OCI-LY3 (cell line): ENCODE results near the gene TCP11.
"Not testable (repeated sequence)": the region's sequence is repeated elsewhere in the genome, so short reads cannot be mapped to it uniquely, and the experiment has no call there.

Experiments
- H2AFZ ChIP-seq: fragments of 200-600, 300-600 bp; shearing (Covaris generic); 2 replicates; pipeline ENCODE4 v1.6.0; 2014; ENCODE audit warnings: antibody characterized with exemption, low read depth, low read length
- H3K27ac ChIP-seq: fragments of 200-600, 300-600 bp; sonication (generic); 2 replicates; pipeline ENCODE4 v1.5.1; 2014; ENCODE audit warnings: mild to moderate bottlenecking, low read length, moderate library complexity, mixed read lengths
- H3K27me3 ChIP-seq: fragments of 200-600, 300-600 bp; sonication (generic); 2 replicates; pipeline ENCODE4 v1.6.1; 2014; ENCODE audit warnings: low read depth, low read length, mixed read lengths
- H3K36me3 ChIP-seq: fragments of 200-600, 300-600 bp; sonication (generic); replicated peaks from 2 replicates; pipeline ENCODE3; 2014; ENCODE audit warnings: low read depth, low read length, mixed read lengths
- H3K4me1 ChIP-seq: fragments of 300-600, 200-600 bp; sonication (generic); 2 replicates; pipeline ENCODE4 v1.6.1; 2014; ENCODE audit warnings: low read length, mixed read lengths
- H3K4me2 ChIP-seq: fragments of 200-600, 300-600 bp; sonication (generic); 2 replicates; pipeline ENCODE4 v1.6.1; 2014; ENCODE audit warnings: low read length, mixed read lengths
- H3K4me3 ChIP-seq: fragments of 300-600, 200-600 bp; sonication (generic); 2 replicates; pipeline ENCODE4 v1.5.1; 2014; ENCODE audit warnings: antibody characterized with exemption, mild to moderate bottlenecking, low read length, moderate library complexity
- H3K79me2 ChIP-seq: fragments of 300-600, 200-600 bp; shearing (Covaris generic); 2 replicates; pipeline ENCODE4 v1.6.1; 2014; ENCODE audit warnings: mild to moderate bottlenecking, low read length, mixed read lengths
- H3K9ac ChIP-seq: fragments of 300-600, 200-600 bp; shearing (Covaris generic); 2 replicates; pipeline ENCODE4 v1.6.0; 2014; ENCODE audit warnings: mild to moderate bottlenecking, low read length, moderate library complexity
- H3K9me3 ChIP-seq: fragments of 200-600, 300-600 bp; shearing (Covaris generic); 2 replicates; pipeline ENCODE4 v1.6.1; 2014; ENCODE audit warnings: low read length, mixed read lengths; ENCODE audit not compliant: insufficient read depth
- H4K20me1 ChIP-seq: fragments of 200-600, 300-600 bp; sonication (generic); 2 replicates; pipeline ENCODE4 v1.6.1; 2016; ENCODE audit warnings: low read length, mixed read lengths; ENCODE audit not compliant: insufficient read depth
- EZH2phosphoT487 ChIP-seq: fragments of 200-600 bp; shearing (Covaris generic); IDR thresholded peaks from 2 replicates; pipeline ENCODE4 v1.6.1; 2018; ENCODE audit warnings: antibody characterized with exemption, mixed run types, low read depth
- TF ChIP-seq, protein P1 (sequence below): fragments of 200-600, 300-600 bp; sonication (generic); IDR thresholded peaks from 2 replicates; pipeline ENCODE4 v1.5.1; 2014; ENCODE audit warnings: antibody characterized with exemption, low read length, low read depth

The TCP11 gene

GRCh38 chr6:35142588-35143569 lies 1.7 kb upstream of the TCP11 start:
- H3K4me2 ChIP-seq = no peak overlapping the region

GRCh38 chr6:35140639-35141006 lies 516 bp downstream of the TCP11 start:
- no peaks in the 10 kb centered on the region for H3K79me2 ChIP-seq
- H2AFZ ChIP-seq = peak overlapping the region; percentile 77
- no peaks in the 10 kb centered on the region for H3K9me3 ChIP-seq
- H3K27me3 ChIP-seq = no peaks in the 10 kb centered on the region
- TF ChIP-seq, protein P1, sequence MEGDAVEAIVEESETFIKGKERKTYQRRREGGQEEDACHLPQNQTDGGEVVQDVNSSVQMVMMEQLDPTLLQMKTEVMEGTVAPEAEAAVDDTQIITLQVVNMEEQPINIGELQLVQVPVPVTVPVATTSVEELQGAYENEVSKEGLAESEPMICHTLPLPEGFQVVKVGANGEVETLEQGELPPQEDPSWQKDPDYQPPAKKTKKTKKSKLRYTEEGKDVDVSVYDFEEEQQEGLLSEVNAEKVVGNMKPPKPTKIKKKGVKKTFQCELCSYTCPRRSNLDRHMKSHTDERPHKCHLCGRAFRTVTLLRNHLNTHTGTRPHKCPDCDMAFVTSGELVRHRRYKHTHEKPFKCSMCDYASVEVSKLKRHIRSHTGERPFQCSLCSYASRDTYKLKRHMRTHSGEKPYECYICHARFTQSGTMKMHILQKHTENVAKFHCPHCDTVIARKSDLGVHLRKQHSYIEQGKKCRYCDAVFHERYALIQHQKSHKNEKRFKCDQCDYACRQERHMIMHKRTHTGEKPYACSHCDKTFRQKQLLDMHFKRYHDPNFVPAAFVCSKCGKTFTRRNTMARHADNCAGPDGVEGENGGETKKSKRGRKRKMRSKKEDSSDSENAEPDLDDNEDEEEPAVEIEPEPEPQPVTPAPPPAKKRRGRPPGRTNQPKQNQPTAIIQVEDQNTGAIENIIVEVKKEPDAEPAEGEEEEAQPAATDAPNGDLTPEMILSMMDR = no peak
- TF ChIP-seq EZH2phosphoT487 = no peak
- H3K4me1 ChIP-seq = peaks cover 15% of the 10 kb centered on the region
- H3K9ac ChIP-seq = no peak overlapping the region
- no peaks in the 10 kb centered on the region for H3K36me3 ChIP-seq
- H3K27ac ChIP-seq = no peak overlapping the region
- no peaks in the 10 kb centered on the region for H4K20me1 ChIP-seq
- H3K4me3 ChIP-seq = no peak overlapping the region
- H3K4me2 ChIP-seq = peak overlapping the region; percentile 75

More at GRCh38 chr6:35142588-35143569, 1.7 kb upstream of the TCP11 start:
- H3K27ac ChIP-seq = no peak overlapping the region
- no peaks in the 10 kb centered on the region; the same call in 1 of the 2 replicates for H3K27me3 ChIP-seq
- no peaks in the 10 kb centered on the region for H3K9me3 ChIP-seq
- TF ChIP-seq, protein P1 = no peak
- no peak for TF ChIP-seq EZH2phosphoT487
- no peak overlapping the region for H3K9ac ChIP-seq
- no peak overlapping the region for H2AFZ ChIP-seq
- H3K36me3 ChIP-seq = no peaks in the 10 kb centered on the region
- H3K4me1 ChIP-seq = peaks cover 10% of the 10 kb centered on the region
- H3K79me2 ChIP-seq = no peaks in the 10 kb centered on the region
- no peaks in the 10 kb centered on the region for H4K20me1 ChIP-seq
- no peak overlapping the region for H3K4me3 ChIP-seq

- no peaks in the 10 kb centered on the region for H4K20me1 ChIP-seq
- H3K36me3 ChIP-seq = no peaks in the 10 kb centered on the region
- no peak for TF ChIP-seq EZH2phosphoT487
- TF ChIP-seq, protein P1 = peak; percentile 81
- H3K9me3 ChIP-seq = no peaks in the 10 kb centered on the region
- no peaks in the 10 kb centered on the region for H3K79me2 ChIP-seq
- peak overlapping the region; percentile 77 for H2AFZ ChIP-seq
- H3K27ac ChIP-seq = no peak overlapping the region
- H3K4me1 ChIP-seq = peaks cover 15% of the 10 kb centered on the region
- H3K27me3 ChIP-seq = no peaks in the 10 kb centered on the region
- H3K4me2 ChIP-seq = peak overlapping the region; percentile 75
- peak overlapping the region; percentile 56 for H3K4me3 ChIP-seq
- 0 out of 2 replicates have a peak overlapping the region, but pooled peaks have one; percentile 10 for H3K9ac ChIP-seq
Observed at GRCh38 chr6:35139924-35140638, 1.1 kb downstream of the TCP11 start.

DNA sequence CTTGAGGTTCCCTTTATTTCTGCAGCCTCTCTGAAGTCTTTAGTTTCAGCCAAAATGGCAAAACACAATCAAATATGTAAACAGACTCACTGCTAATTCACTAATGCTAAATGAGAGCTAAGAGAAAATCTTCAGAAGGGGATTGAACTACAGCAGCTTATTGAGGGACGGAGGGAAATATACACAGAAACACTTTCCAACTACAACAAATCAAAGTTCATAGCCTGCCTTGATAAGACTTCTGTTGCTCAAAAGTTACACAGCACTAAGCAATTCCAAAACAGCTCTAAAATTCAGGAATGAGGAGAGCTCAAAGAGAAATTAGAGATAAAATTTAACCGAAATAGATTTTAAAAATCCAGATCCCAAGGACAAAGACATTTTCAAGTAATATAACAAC lies 1.7 kb downstream of the TCP11 start:
- H3K36me3 ChIP-seq = no peaks in the 10 kb centered on the region
- no peak overlapping the region for H3K4me3 ChIP-seq
- no peaks in the 10 kb centered on the region for H3K9me3 ChIP-seq
- H4K20me1 ChIP-seq = no peaks in the 10 kb centered on the region
- no peak overlapping the region for H3K27ac ChIP-seq
- no peak for TF ChIP-seq EZH2phosphoT487
- TF ChIP-seq, protein P1 = no peak
- peak overlapping the region; percentile 54; the same call in 1 of the 2 replicates for H2AFZ ChIP-seq
- H3K9ac ChIP-seq = no peak overlapping the region
- no peaks in the 10 kb centered on the region for H3K79me2 ChIP-seq
- H3K27me3 ChIP-seq = no peaks in the 10 kb centered on the region
- no peak overlapping the region for H3K4me2 ChIP-seq
- H3K4me1 ChIP-seq = peaks cover 15% of the 10 kb centered on the region

- peaks cover 15% of the 10 kb centered on the region for H3K4me1 ChIP-seq
- not testable (repeated sequence) for H3K36me3 ChIP-seq, H3K4me2 ChIP-seq, H3K4me3 ChIP-seq, H3K79me2 ChIP-seq, H3K27me3 ChIP-seq, H3K9ac ChIP-seq, H4K20me1 ChIP-seq, H3K9me3 ChIP-seq, H2AFZ ChIP-seq, H3K27ac ChIP-seq
Observed at GRCh38 chr6:35138191-35138590, 2.9 kb downstream of the TCP11 start.
